Measurements from ENCODE around the gene FAM3D. TPM values are rescaled to one million over a fixed set of nuclear protein-coding genes. Genes with fewer than 3 reads are reported as not detected.

Gene FAM3D
- total RNA-seq, 1 experiment from 2014 or later, result not detected

DNA sequence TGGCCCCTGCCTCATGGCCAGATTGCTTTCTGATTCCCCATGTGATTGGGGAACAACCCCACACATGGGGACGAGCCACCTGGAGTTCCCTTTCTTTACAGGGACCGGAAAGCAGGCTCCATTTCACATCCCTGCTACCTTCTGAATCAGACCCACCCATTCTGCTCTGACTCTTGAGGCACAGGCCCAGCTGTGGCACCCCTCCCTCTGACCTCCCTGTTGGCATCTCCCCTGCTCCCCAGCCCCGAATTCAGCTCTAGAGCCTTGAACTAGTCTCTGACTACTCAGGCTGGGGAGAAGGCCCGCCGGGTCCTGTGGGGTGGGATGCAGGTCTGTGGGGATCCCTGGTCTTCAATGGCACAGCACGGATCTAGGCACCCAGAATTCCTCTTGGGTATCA is 12.1 kb downstream of the FAM3D start:
- Histone ChIP-seq H3K4me2 (ENCODE audit: low read length) (no peak overlapping the region), H3F3A (ENCODE audit: low read length, unreplicated experiment) (no peaks in the 10 kb centered on the region), H3K9me2 (replicated peaks; ENCODE audit: low read length) (no peaks in the 10 kb centered on the region), H3K36me3 (ENCODE audit: low read depth, low read length) (no peaks in the 10 kb centered on the region), H3K4me3 (ENCODE audit: low read length) (no peak overlapping the region), H3K9me3 (ENCODE audit: low read length) (no peaks in the 10 kb centered on the region), H3K27ac (ENCODE audit: low read length) (no peak overlapping the region), H3K9ac (ENCODE audit: low read length) (no peak overlapping the region), H4K20me1 (ENCODE audit: low read length) (no peaks in the 10 kb centered on the region), H3K79me2 (ENCODE audit: low read length) (no peaks in the 10 kb centered on the region), H3K4me1 (ENCODE audit: insufficient read depth, low read length) (no peaks in the 10 kb centered on the region), H3K27me3 (ENCODE audit: low read length) (0 out of 2 replicates have a peak, but pooled peaks cover 5% of the 10 kb centered on the region), H2AFZ (ENCODE audit: low read length) (no peak overlapping the region)
- TF ChIP-seq EZH2 (IDR thresholded peaks at IDR 0.05; ENCODE audit: low read length, unreplicated experiment) (no peak), EZH2phosphoT487 (IDR thresholded peaks at IDR 0.05; ENCODE audit: borderline replicate concordance, low read length) (no peak), CTCF (conservative IDR thresholded peaks at IDR 0.05; ENCODE audit: low read depth, low read length) (no peak)
- BruUV-seq (replicated peaks), result no TSS peak
- intact Hi-C loops (cut with micrococcal nuclease), result no loop called here
- ATAC-seq (no peak), DNase-seq (no peak)
- CTCF ChIA-PET, result no interaction called here
- POLR2A ChIA-PET (ENCODE audit: unreplicated experiment), result no interaction called here

DNA sequence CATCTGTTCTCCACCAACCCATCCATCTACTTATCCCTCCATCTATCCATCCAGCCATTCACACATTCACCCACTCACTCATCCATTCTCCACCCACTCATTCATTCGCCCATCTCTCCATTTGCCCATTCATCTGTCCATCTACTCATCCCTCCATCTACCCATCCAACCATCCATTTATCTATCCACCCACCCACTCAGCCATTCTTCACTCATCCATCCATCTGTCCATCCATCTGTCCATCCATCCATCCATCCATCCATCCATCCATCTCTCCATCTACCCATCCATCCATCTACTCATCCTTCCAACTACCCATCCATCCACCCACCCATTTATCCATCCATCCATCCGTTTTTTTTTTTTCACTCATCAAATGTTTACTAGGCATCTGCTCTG is 13.9 kb downstream of the FAM3D start:
- intact Hi-C loops (cut with micrococcal nuclease), result no loop called here
- CTCF ChIA-PET, result no interaction called here
- Histone ChIP-seq H3K27ac (ENCODE audit: low read length) (no peak overlapping the region), H3F3A (ENCODE audit: low read length, unreplicated experiment) (no peaks in the 10 kb centered on the region), H3K9ac (ENCODE audit: low read length) (no peak overlapping the region), H2AFZ (ENCODE audit: low read length) (no peak overlapping the region), H3K4me2 (ENCODE audit: low read length) (no peak overlapping the region), H4K20me1 (ENCODE audit: low read length) (no peaks in the 10 kb centered on the region), H3K79me2 (ENCODE audit: low read length) (no peaks in the 10 kb centered on the region), H3K9me2 (replicated peaks; ENCODE audit: low read length) (no peaks in the 10 kb centered on the region), H3K27me3 (ENCODE audit: low read length) (0 out of 2 replicates have a peak, but pooled peaks cover 5% of the 10 kb centered on the region), H3K36me3 (ENCODE audit: low read depth, low read length) (no peaks in the 10 kb centered on the region), H3K4me1 (ENCODE audit: insufficient read depth, low read length) (peaks cover under 1% of the 10 kb centered on the region; the same call in 1 of the 2 replicates), H3K4me3 (ENCODE audit: low read length) (no peak overlapping the region), H3K9me3 (ENCODE audit: low read length) (no peaks in the 10 kb centered on the region)
- no peak for ATAC-seq
- no peak for DNase-seq
- TF ChIP-seq EZH2phosphoT487 (IDR thresholded peaks at IDR 0.05; ENCODE audit: borderline replicate concordance, low read length) (no peak), CTCF (conservative IDR thresholded peaks at IDR 0.05; ENCODE audit: low read depth, low read length) (no peak), EZH2 (IDR thresholded peaks at IDR 0.05; ENCODE audit: low read length, unreplicated experiment) (no peak)
- POLR2A ChIA-PET (ENCODE audit: unreplicated experiment), result no interaction called here
- no TSS peak for BruUV-seq (replicated peaks)

- Histone ChIP-seq H2AFZ (ENCODE audit: low read length) (no peak overlapping the region), H3K9ac (ENCODE audit: low read length) (no peak overlapping the region), H3K9me2 (replicated peaks; ENCODE audit: low read length) (no peaks in the 10 kb centered on the region), H3K9me3 (ENCODE audit: low read length) (no peaks in the 10 kb centered on the region), H3K4me3 (ENCODE audit: low read length) (no peak overlapping the region), H3K4me2 (ENCODE audit: low read length) (no peak overlapping the region), H3K27me3 (ENCODE audit: low read length) (0 out of 2 replicates have a peak, but pooled peaks cover 5% of the 10 kb centered on the region), H3K36me3 (ENCODE audit: low read depth, low read length) (no peaks in the 10 kb centered on the region), H3K4me1 (ENCODE audit: insufficient read depth, low read length) (peaks cover 14% of the 10 kb centered on the region), H3F3A (ENCODE audit: low read length, unreplicated experiment) (no peaks in the 10 kb centered on the region), H4K20me1 (ENCODE audit: low read length) (no peaks in the 10 kb centered on the region), H3K79me2 (ENCODE audit: low read length) (no peaks in the 10 kb centered on the region), H3K27ac (ENCODE audit: low read length) (no peak overlapping the region)
- ChIA-PET CTCF (no interaction called here), POLR2A (ENCODE audit: unreplicated experiment) (no interaction called here)
- ATAC-seq (no peak), DNase-seq (no peak)
- intact Hi-C loops (cut with micrococcal nuclease), result no loop called here
- TF ChIP-seq EZH2phosphoT487 (IDR thresholded peaks at IDR 0.05; ENCODE audit: borderline replicate concordance, low read length), result no peak
- TF ChIP-seq CTCF (conservative IDR thresholded peaks at IDR 0.05; ENCODE audit: low read depth, low read length), result no peak
- no peak for TF ChIP-seq EZH2 (IDR thresholded peaks at IDR 0.05; ENCODE audit: low read length, unreplicated experiment)
- no TSS peak for BruUV-seq (replicated peaks)
Observed at GRCh38 chr3:58651276-58651675, 15.3 kb downstream of the FAM3D start.
